Urothelium cell line (cell line): ENCODE data around the gene DNAH14.
"Not testable (repeated sequence)": the region's sequence is repeated elsewhere in the genome, so short reads cannot be mapped to it uniquely, and the experiment has no call there.

Experiments
- DNase-seq: peaks from one replicate; pipeline ENCODE4 v3.0.0; 2011; ENCODE audit warnings: low spot score, mixed read lengths
- FAIRE-seq: peaks from 2 replicates; lab custom pipeline; 2011; peaks lifted over from hg19 to GRCh38; lab: Jason Lieb, UNC

Gene DNAH14

GRCh38 chr1:224920930-224921329 lies 8.5 kb upstream of the DNAH14 start:
- DNase-seq (no peak), FAIRE-seq (no peak)

GRCh38 chr1:224921354-224921753 lies 8.1 kb upstream of the DNAH14 start:
- DNase-seq (no peak), FAIRE-seq (no peak)

GRCh38 chr1:224922404-224923164 lies 6.9 kb upstream of the DNAH14 start:
- DNase-seq (peak; percentile 70), FAIRE-seq (no peak)

- no peak for DNase-seq
- no peak for FAIRE-seq
Measured at GRCh38 chr1:224923726-224924125, 5.7 kb upstream of the DNAH14 start.

- FAIRE-seq, DNase-seq: not testable (repeated sequence)
Measured at GRCh38 chr1:224927631-224928030, 1.8 kb upstream of the DNAH14 start.

- FAIRE-seq (no peak), DNase-seq (no peak)
Measured at GRCh38 chr1:224928906-224929305, 569 bp upstream of the DNAH14 start.

- DNase-seq (no peak), FAIRE-seq (no peak)
Measured at GRCh38 chr1:224931605-224932004, 2.1 kb downstream of the DNAH14 start.

- DNase-seq (no peak), FAIRE-seq (no peak)
Measured at GRCh38 chr1:224932607-224933249, 3.3 kb downstream of the DNAH14 start.

GRCh38 chr1:224933584-224933983 lies 4.1 kb downstream of the DNAH14 start:
- FAIRE-seq, result no peak
- no peak for DNase-seq

- DNase-seq, result no peak
- no peak for FAIRE-seq
Measured at GRCh38 chr1:224938652-224939051, 9.2 kb downstream of the DNAH14 start.

GRCh38 chr1:224939844-224940425 lies 10.5 kb downstream of the DNAH14 start:
- no peak for DNase-seq

GRCh38 chr1:224940735-224941134 lies 11.3 kb downstream of the DNAH14 start:
- not testable (repeated sequence) for DNase-seq, FAIRE-seq

More at GRCh38 chr1:224939844-224940425, 10.5 kb downstream of the DNAH14 start:
- no peak for FAIRE-seq

- peak; percentile 23 for FAIRE-seq
- DNase-seq, result not testable (repeated sequence)
Measured at GRCh38 chr1:224945651-224946348, 16.3 kb downstream of the DNAH14 start.

- DNase-seq, FAIRE-seq: not testable (repeated sequence)
Measured at GRCh38 chr1:224946349-224946691, 16.8 kb downstream of the DNAH14 start.

- FAIRE-seq, result no peak
- DNase-seq, result no peak
Measured at GRCh38 chr1:224957696-224958095, 28.2 kb downstream of the DNAH14 start.

- no peak for FAIRE-seq
Measured at GRCh38 chr1:224958490-224958889, 29.0 kb downstream of the DNAH14 start.

GRCh38 chr1:224959115-224959514 lies 29.6 kb downstream of the DNAH14 start:
- no peak for FAIRE-seq
- no peak for DNase-seq

More at GRCh38 chr1:224958490-224958889, 29.0 kb downstream of the DNAH14 start:
- DNase-seq, result no peak

- no peak for DNase-seq
- no peak for FAIRE-seq
Measured at GRCh38 chr1:224959656-224960055, 30.2 kb downstream of the DNAH14 start.

- FAIRE-seq, result no peak
- no peak for DNase-seq
Measured at GRCh38 chr1:224980181-224980580, 50.7 kb downstream of the DNAH14 start.

- FAIRE-seq, DNase-seq: not testable (repeated sequence)
Measured at GRCh38 chr1:224981922-224982354, 52.5 kb downstream of the DNAH14 start.

GRCh38 chr1:224988042-224988441 lies 58.6 kb downstream of the DNAH14 start:
- DNase-seq (no peak), FAIRE-seq (no peak)
